PFSK-1 (cell line): Measurements from ENCODE around the gene CAMKMT.

Source experiments
- FOXP2 ChIP-seq: optimal IDR thresholded peaks from 2 replicates; pipeline ENCODE3; 2011; ENCODE audit warnings: borderline replicate concordance, control low read depth, inconsistent platforms; ENCODE audit not compliant: insufficient read depth; ENCODE audit errors: extremely low read length, extremely low read depth
- POLR2AphosphoS5 ChIP-seq: IDR thresholded peaks from 2 replicates; pipeline ENCODE4 v1.6.1; 2012; ENCODE audit warnings: low read depth, mild to moderate bottlenecking, control low read depth, low read length, moderate library complexity
- REST ChIP-seq, 2 experiments: IDR thresholded peaks; 2 replicates each; pipeline versions ENCODE4 v1.6.1 to v1.8.0; 2011 to 2012; ENCODE audit warnings: low read depth in 2 of 2, low read length in 2 of 2, control low read depth in 1 of 2, inconsistent platforms in 1 of 2, mild to moderate bottlenecking in 1 of 2, moderate library complexity in 1 of 2; ENCODE audit not compliant: insufficient read depth in 1 of 2
- SIN3A ChIP-seq: IDR thresholded peaks from 2 replicates; pipeline ENCODE4 v1.6.1; 2012; ENCODE audit warnings: mild to moderate bottlenecking, low read length, moderate library complexity, borderline replicate concordance; ENCODE audit not compliant: insufficient read depth
- TAF1 ChIP-seq: IDR thresholded peaks from 2 replicates; pipeline ENCODE4 v1.6.1; 2012; ENCODE audit warnings: low read length, control low read depth, borderline replicate concordance; ENCODE audit not compliant: insufficient read depth

The CAMKMT gene

GRCh38 chr2:44722026-44722625 lies 360.4 kb downstream of the CAMKMT start:
- TF ChIP-seq TAF1 (no peak), FOXP2 (no peak), SIN3A (no peak), REST (IDR thresholded peaks at IDR 0.05; ENCODE audit: insufficient read depth in 1 of 2, low read depth in 2 of 2, low read length in 2 of 2) (no peak)

GRCh38 chr2:44723921-44724320 lies 362.2 kb downstream of the CAMKMT start:
- TF ChIP-seq FOXP2: no peak
- TF ChIP-seq REST (IDR thresholded peaks at IDR 0.05; ENCODE audit: insufficient read depth in 1 of 2, low read depth in 2 of 2, low read length in 2 of 2): no peak
- TF ChIP-seq SIN3A: no peak
- TF ChIP-seq POLR2AphosphoS5: no peak
- TF ChIP-seq TAF1: no peak

- TF ChIP-seq POLR2AphosphoS5: no peak
- TF ChIP-seq SIN3A: no peak
- TF ChIP-seq TAF1: no peak
- no peak for TF ChIP-seq REST (IDR thresholded peaks at IDR 0.05; ENCODE audit: insufficient read depth in 1 of 2, low read depth in 2 of 2, low read length in 2 of 2)
- TF ChIP-seq FOXP2: no peak
Measured at GRCh38 chr2:44730593-44730992, 368.8 kb downstream of the CAMKMT start.

GRCh38 chr2:44731505-44731904 lies 369.8 kb downstream of the CAMKMT start:
- TF ChIP-seq POLR2AphosphoS5: no peak
- TF ChIP-seq SIN3A: no peak
- no peak for TF ChIP-seq FOXP2
- no peak for TF ChIP-seq TAF1
- TF ChIP-seq REST (IDR thresholded peaks at IDR 0.05; ENCODE audit: insufficient read depth in 1 of 2, low read depth in 2 of 2, low read length in 2 of 2): no peak

GRCh38 chr2:44736270-44736942 lies 374.7 kb downstream of the CAMKMT start:
- TF ChIP-seq REST (IDR thresholded peaks at IDR 0.05; ENCODE audit: insufficient read depth in 1 of 2, low read depth in 2 of 2, low read length in 2 of 2): no peak
- no peak for TF ChIP-seq POLR2AphosphoS5
- no peak for TF ChIP-seq FOXP2
- TF ChIP-seq SIN3A: no peak
- TF ChIP-seq TAF1: no peak
